ENCODE data around the gene RPS14. TPM values are rescaled to one million over a fixed set of nuclear protein-coding genes. Genes with fewer than 3 reads are reported as not detected.

Gene RPS14
- polyA plus RNA-seq, 1 donor, result 2,545 TPM

GRCh38 chr5:150492621-150493020 lies 43.1 kb upstream of the RPS14 start:
- no peak for DNase-seq
- no peaks in the 10 kb centered on the region for H3K9me3 ChIP-seq (ENCODE audit: control insufficient read depth, low read depth, low read length)
- no peaks in the 10 kb centered on the region for H3K27me3 ChIP-seq (ENCODE audit: control insufficient read depth, insufficient read depth, low read length)
- H3K4me3 ChIP-seq (ENCODE audit: low read length), result no peak overlapping the region
- peaks cover 38% of the 10 kb centered on the region for H3K4me1 ChIP-seq (ENCODE audit: control insufficient read depth, insufficient read depth, low read length)
- WGBS (ENCODE audit: insufficient coverage, low lambda C conversion rate), result no CpG with 5 or more reads among the region's 6 CpGs
- peaks cover 30% of the 10 kb centered on the region for H3K36me3 ChIP-seq (ENCODE audit: control insufficient read depth, insufficient read depth, low read length)
- no peak overlapping the region for H3K27ac ChIP-seq (ENCODE audit: low read length)

- no peak for DNase-seq
- Histone ChIP-seq H3K4me1 (ENCODE audit: control insufficient read depth, insufficient read depth, low read length) (peaks cover 41% of the 10 kb centered on the region), H3K36me3 (ENCODE audit: control insufficient read depth, insufficient read depth, low read length) (peaks cover 30% of the 10 kb centered on the region), H3K9me3 (ENCODE audit: control insufficient read depth, low read depth, low read length) (no peaks in the 10 kb centered on the region), H3K27ac (ENCODE audit: low read length) (no peak overlapping the region), H3K4me3 (ENCODE audit: low read length) (no peak overlapping the region), H3K27me3 (ENCODE audit: control insufficient read depth, insufficient read depth, low read length) (no peaks in the 10 kb centered on the region)
- WGBS (ENCODE audit: insufficient coverage, low lambda C conversion rate), result no CpG with 5 or more reads among the region's 4 CpGs
These were observed 42.3 kb upstream of the RPS14 start for GRCh38 chr5:150491876-150492275.

- peaks cover 42% of the 10 kb centered on the region for H3K4me1 ChIP-seq (ENCODE audit: control insufficient read depth, insufficient read depth, low read length)
- H3K36me3 ChIP-seq (ENCODE audit: control insufficient read depth, insufficient read depth, low read length), result peaks cover 25% of the 10 kb centered on the region
- no peaks in the 10 kb centered on the region for H3K9me3 ChIP-seq (ENCODE audit: control insufficient read depth, low read depth, low read length)
- no peak for DNase-seq
- no peaks in the 10 kb centered on the region for H3K27me3 ChIP-seq (ENCODE audit: control insufficient read depth, insufficient read depth, low read length)
- H3K27ac ChIP-seq (ENCODE audit: low read length), result no peak overlapping the region
- H3K4me3 ChIP-seq (ENCODE audit: low read length), result no peak overlapping the region
- no CpG with 5 or more reads among the region's 1 CpG for WGBS (ENCODE audit: insufficient coverage, low lambda C conversion rate)
These were observed 41.2 kb upstream of the RPS14 start for GRCh38 chr5:150490754-150491153.

GRCh38 chr5:150490296-150490669 lies 40.7 kb upstream of the RPS14 start:
- DNase-seq, result no peak
- no peak overlapping the region for H3K27ac ChIP-seq (ENCODE audit: low read length)

DNA sequence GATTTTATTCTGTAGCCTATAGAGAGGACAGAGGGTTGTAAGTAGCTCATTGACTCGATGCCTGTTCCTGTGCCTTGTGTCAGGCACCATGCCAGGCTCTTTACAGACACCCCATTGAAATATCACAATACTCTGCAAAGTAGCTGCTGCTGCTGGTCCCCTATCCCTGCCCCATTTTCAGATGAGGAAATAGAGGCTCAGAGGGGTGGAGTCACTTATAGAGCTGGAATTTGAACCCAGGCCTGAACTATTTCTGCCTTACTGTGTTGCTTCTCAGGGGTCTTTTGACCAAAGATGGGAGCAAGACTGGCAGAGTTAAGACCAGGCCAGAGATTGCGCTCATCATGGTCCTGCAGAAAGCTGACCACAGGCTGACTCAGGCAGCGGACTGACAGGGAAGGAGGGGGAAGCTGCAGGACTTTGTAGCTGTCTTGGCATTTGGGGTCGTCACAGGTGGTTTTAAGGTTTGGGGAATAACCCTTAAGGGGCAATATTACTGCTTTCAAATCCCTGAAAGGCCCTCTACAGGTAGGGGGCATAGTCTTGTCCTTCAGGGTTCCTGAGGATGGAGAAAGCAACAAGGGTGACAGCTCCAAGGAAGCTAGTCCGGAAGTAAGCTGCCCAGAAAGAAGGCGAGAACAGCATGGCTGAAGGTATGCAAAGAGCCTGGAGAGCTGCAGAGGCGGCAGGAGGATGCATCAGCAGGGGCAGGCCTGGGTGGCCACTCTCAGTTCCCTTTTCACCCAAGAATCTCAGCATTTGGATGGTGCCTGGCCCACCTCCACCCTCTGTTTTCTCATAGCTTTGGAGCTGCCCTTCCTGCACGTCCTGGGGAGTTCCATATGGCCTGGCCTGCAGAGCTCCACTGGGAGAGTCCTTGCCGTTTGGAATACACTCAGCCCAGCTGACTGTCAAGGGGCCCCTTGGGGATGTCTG lies 40.1 kb upstream of the RPS14 start:
- no peaks in the 10 kb centered on the region for H3K9me3 ChIP-seq (ENCODE audit: control insufficient read depth, low read depth, low read length)
- peaks cover 42% of the 10 kb centered on the region for H3K4me1 ChIP-seq (ENCODE audit: control insufficient read depth, insufficient read depth, low read length)
- H3K36me3 ChIP-seq (ENCODE audit: control insufficient read depth, insufficient read depth, low read length), result peaks cover 23% of the 10 kb centered on the region
- no peak overlapping the region for H3K4me3 ChIP-seq (ENCODE audit: low read length)
- DNase-seq, result no peak
- no CpG with 5 or more reads among the region's 9 CpGs for WGBS (ENCODE audit: insufficient coverage, low lambda C conversion rate)
- no peaks in the 10 kb centered on the region for H3K27me3 ChIP-seq (ENCODE audit: control insufficient read depth, insufficient read depth, low read length)
- peak overlapping the region; percentile 90 for H3K27ac ChIP-seq (ENCODE audit: low read length)

More at GRCh38 chr5:150490296-150490669, 40.7 kb upstream of the RPS14 start:
- no CpG with 5 or more reads among the region's 2 CpGs for WGBS (ENCODE audit: insufficient coverage, low lambda C conversion rate)
- Histone ChIP-seq H3K9me3 (ENCODE audit: control insufficient read depth, low read depth, low read length) (no peaks in the 10 kb centered on the region), H3K4me3 (ENCODE audit: low read length) (no peak overlapping the region), H3K4me1 (ENCODE audit: control insufficient read depth, insufficient read depth, low read length) (peaks cover 42% of the 10 kb centered on the region), H3K27me3 (ENCODE audit: control insufficient read depth, insufficient read depth, low read length) (no peaks in the 10 kb centered on the region), H3K36me3 (ENCODE audit: control insufficient read depth, insufficient read depth, low read length) (peaks cover 23% of the 10 kb centered on the region)

DNA sequence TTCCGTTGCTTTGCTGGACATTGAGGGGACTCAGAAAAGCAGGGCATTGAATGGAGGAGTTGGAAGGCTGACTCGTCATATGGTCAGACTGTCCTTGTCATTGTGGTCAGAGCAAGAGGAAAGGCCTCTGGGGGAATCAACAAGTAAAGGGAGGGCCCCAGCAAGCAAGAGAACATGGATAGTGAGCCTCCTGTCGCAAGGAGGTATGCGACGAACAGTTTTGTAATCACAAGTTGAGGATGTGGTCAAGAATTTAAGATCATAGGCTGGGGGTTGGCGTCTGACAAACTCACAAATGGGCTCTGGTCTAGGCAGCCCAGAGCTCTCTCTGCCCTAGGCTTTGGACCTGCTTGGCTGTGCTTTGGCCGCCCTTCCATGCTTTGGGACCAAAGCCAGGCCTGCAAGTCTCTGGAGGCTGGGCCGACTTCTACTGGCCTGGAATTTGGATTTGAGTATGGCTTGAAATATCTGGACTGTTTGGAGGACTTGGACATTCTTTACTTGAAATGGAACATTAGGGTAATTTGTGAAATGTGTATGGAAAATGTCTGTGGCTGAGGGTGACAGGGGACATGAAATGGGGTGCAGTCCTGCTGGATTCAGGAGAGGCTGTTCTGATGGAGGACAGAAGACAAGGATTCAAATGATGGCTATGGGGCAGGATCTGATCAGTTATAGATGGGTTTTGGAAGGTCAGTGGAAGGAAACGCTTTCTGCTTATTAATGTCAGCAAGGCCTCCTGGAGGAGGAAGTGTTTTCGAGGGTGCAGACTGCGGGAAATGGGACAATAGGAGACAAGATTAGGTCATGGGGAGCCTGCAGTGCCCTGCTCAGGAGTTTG lies 39.2 kb upstream of the RPS14 start:
- Histone ChIP-seq H3K9me3 (ENCODE audit: control insufficient read depth, low read depth, low read length) (no peaks in the 10 kb centered on the region), H3K4me3 (ENCODE audit: low read length) (no peak overlapping the region), H3K27me3 (ENCODE audit: control insufficient read depth, insufficient read depth, low read length) (no peaks in the 10 kb centered on the region), H3K4me1 (ENCODE audit: control insufficient read depth, insufficient read depth, low read length) (peaks cover 42% of the 10 kb centered on the region), H3K27ac (ENCODE audit: low read length) (peak overlapping the region; percentile 90), H3K36me3 (ENCODE audit: control insufficient read depth, insufficient read depth, low read length) (peaks cover 23% of the 10 kb centered on the region)
- DNase-seq, result no peak
- 100% methylated on average over 1 of the region's 11 CpGs for WGBS (ENCODE audit: insufficient coverage, low lambda C conversion rate)

- Histone ChIP-seq H3K27ac (ENCODE audit: low read length) (peak overlapping the region; percentile 90), H3K4me3 (ENCODE audit: low read length) (peak overlapping the region; percentile 88), H3K36me3 (ENCODE audit: control insufficient read depth, insufficient read depth, low read length) (peaks cover 19% of the 10 kb centered on the region), H3K27me3 (ENCODE audit: control insufficient read depth, insufficient read depth, low read length) (no peaks in the 10 kb centered on the region), H3K4me1 (ENCODE audit: control insufficient read depth, insufficient read depth, low read length) (peaks cover 42% of the 10 kb centered on the region), H3K9me3 (ENCODE audit: control insufficient read depth, low read depth, low read length) (no peaks in the 10 kb centered on the region)
- DNase-seq, result peak; percentile 34 to 67
- no CpG with 5 or more reads among the region's 10 CpGs for WGBS (ENCODE audit: insufficient coverage, low lambda C conversion rate)
These were observed 37.9 kb upstream of the RPS14 start for GRCh38 chr5:150487199-150488061.

DNA sequence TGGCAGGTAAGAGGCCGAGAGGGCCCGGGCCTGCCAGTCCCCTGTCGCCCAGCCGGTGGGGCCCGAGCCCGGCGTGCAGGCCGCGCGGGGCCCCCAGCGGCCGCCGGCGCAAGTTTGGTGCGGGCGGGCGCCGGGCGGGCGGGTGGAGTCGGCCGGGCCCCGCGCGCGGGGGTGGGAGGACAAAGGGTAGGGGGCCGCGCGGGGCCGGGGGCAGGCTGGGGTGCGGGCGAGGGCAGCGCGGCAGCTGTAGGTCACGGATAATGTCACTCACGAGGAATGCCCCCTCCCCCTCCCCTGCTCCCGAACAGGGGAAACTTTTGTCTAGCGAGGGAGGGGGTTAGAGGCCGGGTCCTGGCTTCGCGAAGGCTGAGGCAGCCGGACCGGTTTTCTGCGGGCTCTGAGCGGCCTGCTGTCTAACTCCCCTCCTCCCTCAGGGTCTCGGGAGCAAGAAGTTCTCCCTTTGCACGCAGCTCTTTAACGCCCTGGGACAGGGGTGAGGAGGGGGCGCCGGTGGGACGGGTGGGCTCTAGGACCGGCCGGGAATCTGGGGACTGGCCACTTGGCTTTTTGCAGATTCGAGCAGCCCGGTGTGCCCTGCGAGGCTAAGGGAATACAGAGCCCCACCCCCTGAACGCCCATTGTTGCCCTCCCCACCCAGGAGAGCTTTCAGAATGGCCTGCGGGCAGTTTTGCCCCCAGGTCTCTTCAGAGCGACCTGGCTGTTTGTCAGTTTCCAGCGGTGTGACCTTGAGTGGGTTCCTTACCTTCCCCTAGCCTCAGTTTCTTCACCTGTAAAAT lies 37.1 kb upstream of the RPS14 start:
- H3K27ac ChIP-seq (ENCODE audit: low read length), result peak overlapping the region; percentile 90
- H3K9me3 ChIP-seq (ENCODE audit: control insufficient read depth, low read depth, low read length), result no peaks in the 10 kb centered on the region
- peaks cover 11% of the 10 kb centered on the region for H3K36me3 ChIP-seq (ENCODE audit: control insufficient read depth, insufficient read depth, low read length)
- WGBS (ENCODE audit: insufficient coverage, low lambda C conversion rate), result no CpG with 5 or more reads among the region's 60 CpGs
- peaks cover 44% of the 10 kb centered on the region for H3K4me1 ChIP-seq (ENCODE audit: control insufficient read depth, insufficient read depth, low read length)
- H3K4me3 ChIP-seq (ENCODE audit: low read length), result peak overlapping the region; percentile 88
- no peaks in the 10 kb centered on the region for H3K27me3 ChIP-seq (ENCODE audit: control insufficient read depth, insufficient read depth, low read length)
- peak; percentile 67 to 87 for DNase-seq

DNA sequence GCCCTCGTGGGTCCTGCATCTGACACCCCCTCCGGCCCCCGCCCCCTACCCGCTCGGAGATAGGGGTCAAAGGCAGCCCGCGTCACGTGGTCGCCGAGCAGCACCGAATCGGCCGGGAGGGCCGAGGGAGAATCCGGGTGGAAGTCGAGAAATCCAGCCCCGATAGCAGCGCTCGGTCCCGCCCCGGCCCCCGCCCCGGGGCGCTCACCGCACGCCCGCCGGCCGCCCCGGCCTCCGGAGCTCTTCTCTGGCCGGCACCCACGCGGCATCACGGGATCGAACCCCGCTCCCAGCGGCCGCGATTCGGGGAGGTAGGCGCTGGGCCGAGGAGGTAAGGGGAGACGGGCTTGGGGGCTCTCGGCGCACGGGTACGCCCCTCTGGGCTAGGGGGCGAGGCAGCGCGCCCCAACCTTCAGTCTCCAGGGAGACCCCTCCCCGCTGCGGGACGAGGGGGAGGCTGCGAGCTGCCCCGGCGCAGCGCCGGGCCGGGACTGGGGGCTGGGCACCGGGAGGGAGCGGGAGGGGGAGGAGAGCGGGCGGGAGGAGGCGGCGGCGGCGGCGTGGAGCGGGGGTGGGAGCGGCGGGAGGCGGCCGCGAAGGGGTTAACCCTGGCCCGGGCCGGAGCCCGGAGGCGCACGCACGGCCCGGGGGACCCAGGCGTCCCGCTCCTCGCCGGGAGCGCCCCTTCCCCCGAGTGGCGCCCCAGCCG lies 36.3 kb upstream of the RPS14 start:
- peak; percentile 59 to 77 for DNase-seq

More for the DNA sequence above, 36.3 kb upstream of the RPS14 start:
- H3K36me3 ChIP-seq (ENCODE audit: control insufficient read depth, insufficient read depth, low read length), result peaks cover 8% of the 10 kb centered on the region
- H3K27ac ChIP-seq (ENCODE audit: low read length), result peak overlapping the region; percentile 88
- H3K4me1 ChIP-seq (ENCODE audit: control insufficient read depth, insufficient read depth, low read length), result peaks cover 40% of the 10 kb centered on the region
- H3K4me3 ChIP-seq (ENCODE audit: low read length), result peak overlapping the region; percentile 88
- H3K9me3 ChIP-seq (ENCODE audit: control insufficient read depth, low read depth, low read length), result no peaks in the 10 kb centered on the region
- no CpG with 5 or more reads among the region's 90 CpGs for WGBS (ENCODE audit: insufficient coverage, low lambda C conversion rate)
- H3K27me3 ChIP-seq (ENCODE audit: control insufficient read depth, insufficient read depth, low read length), result no peaks in the 10 kb centered on the region
